Fibroblast of lung (primary cell): ENCODE data around the gene FAM131B. TPM values are rescaled to one million over a fixed set of nuclear protein-coding genes. Genes with fewer than 3 reads are reported as not detected.
A peak's percentile ranks its signal among the peaks of the same experiment; 100 is the strongest.

ENCODE experiments used
- DNase-seq, 2 donors: peaks; one replicate each; pipeline versions ENCODE4 v3.0.0 to v3.0.0-alpha.2; 2010; ENCODE audit warnings: low read depth in 2 of 2
- H2AFZ ChIP-seq: 2 replicates; pipeline ENCODE4 v1.5.1; 2012; ENCODE audit warnings: low read length, control low read depth, inconsistent platforms
- H3K27ac ChIP-seq: 2 replicates; pipeline ENCODE4 v1.5.1; 2011; ENCODE audit warnings: low read length, control low read depth; ENCODE audit not compliant: insufficient read depth
- H3K27me3 ChIP-seq: 2 replicates; pipeline ENCODE4 v1.5.1; 2011; ENCODE audit warnings: mild to moderate bottlenecking, low read length; ENCODE audit not compliant: control insufficient read depth, insufficient read depth
- H3K36me3 ChIP-seq: 2 replicates; pipeline ENCODE4 v1.5.1; 2011; ENCODE audit warnings: low read length; ENCODE audit not compliant: control insufficient read depth, insufficient read depth
- H3K4me1 ChIP-seq: 2 replicates; pipeline ENCODE4 v1.5.1; 2011; ENCODE audit warnings: low read length; ENCODE audit not compliant: control insufficient read depth, insufficient read depth; ENCODE audit errors: extremely low read depth
- H3K4me2 ChIP-seq: 2 replicates; pipeline ENCODE4 v1.5.1; 2011; ENCODE audit warnings: low read length, control low read depth; ENCODE audit not compliant: insufficient read depth; ENCODE audit errors: extremely low read depth
- H3K4me3 ChIP-seq, 4 experiments: fragments of 200-600 bp in 1 of 4; sonication (generic) in 1 of 4; replicated peaks in 1 of 4; 2 replicates each; pipeline ENCODE4 v1.5.1; 2011 to 2016; ENCODE audit warnings: low read length in 4 of 4, low read depth in 3 of 4, mild to moderate bottlenecking in 3 of 4, control low read depth in 2 of 4, inconsistent platforms in 1 of 4, mixed read lengths in 1 of 4; ENCODE audit not compliant: insufficient read depth in 1 of 4; ENCODE audit errors: control extremely low read depth in 1 of 4
- H3K79me2 ChIP-seq: 2 replicates; pipeline ENCODE4 v1.5.1; 2012; ENCODE audit warnings: mild to moderate bottlenecking, low read length, inconsistent platforms; ENCODE audit not compliant: control insufficient read depth, insufficient read depth
- H3K9ac ChIP-seq: 2 replicates; pipeline ENCODE4 v1.5.1; 2011; ENCODE audit warnings: mild to moderate bottlenecking, low read length, control low read depth; ENCODE audit not compliant: insufficient read depth
- H3K9me3 ChIP-seq: 2 replicates; pipeline ENCODE4 v1.5.1; 2012; ENCODE audit warnings: low read depth, low read length; ENCODE audit not compliant: control insufficient read depth, insufficient read depth
- H4K20me1 ChIP-seq: 2 replicates; pipeline ENCODE4 v1.5.1; 2011; ENCODE audit warnings: low read length; ENCODE audit not compliant: control insufficient read depth, insufficient read depth; ENCODE audit errors: extremely low read depth
- CTCF ChIP-seq, 2 donors: IDR thresholded peaks in 1 of 2; conservative IDR thresholded peaks in 1 of 2; 1 replicate in 1 of 2; 2 replicates in 1 of 2; pipeline ENCODE4 v1.5.1; 2011 to 2012; ENCODE audit warnings: low read length in 2 of 2, control low read depth in 1 of 2, inconsistent platforms in 1 of 2, low read depth in 1 of 2, mild to moderate bottlenecking in 1 of 2
- EZH2 ChIP-seq: IDR thresholded peaks from 2 replicates; pipeline ENCODE4 v1.5.1; 2012; ENCODE audit warnings: low read length, control low read depth, mild to moderate bottlenecking; ENCODE audit errors: missing control alignments
- polyA plus RNA-seq, 2 donors: library from polyadenylated mRNA; depleted of rRNA in 1 of 2; stranded (reverse) in 1 of 2; unstranded in 1 of 2; fragments of >200 nt; gene quantifications; 2 replicates each; pipeline ENCODE4 v1.2.1, GENCODE V29; 2011 to 2012; ENCODE audit warnings: missing spikeins in 1 of 2
- total RNA-seq: library from RNA; depleted of rRNA; stranded (reverse); fragments of >200 nt; gene quantifications from 2 replicates; pipeline ENCODE4 v1.2.1, GENCODE V29; 2014

Gene FAM131B
- total and polyA plus RNA-seq, 2 donors (not counting 1 experiment from before 2014, with no cell fraction given), result 2.0 to 3.8 TPM

DNA sequence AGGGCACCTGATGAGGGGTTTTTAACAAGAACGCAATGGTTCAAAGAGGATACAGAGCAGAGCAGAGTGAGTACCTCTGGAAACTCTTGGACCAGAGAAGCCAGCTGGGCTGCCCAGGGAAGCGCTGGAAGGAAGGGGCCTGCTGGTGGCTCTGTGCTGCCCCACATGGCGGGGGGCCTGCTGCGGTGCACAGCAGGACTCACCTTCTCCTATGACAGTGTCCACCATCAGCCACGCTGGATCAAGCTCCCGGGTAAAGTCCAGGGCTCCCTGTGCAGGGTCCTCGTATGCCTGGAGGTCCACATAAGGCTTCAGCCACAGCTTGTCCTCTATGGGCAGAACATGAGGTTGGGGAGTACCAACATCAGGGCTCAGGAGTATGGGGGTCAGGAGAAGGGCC is 33.7 kb upstream of the FAM131B start:
- DNase-seq, result no peak
- no peaks in the 10 kb centered on the region for H3K27me3 ChIP-seq
- no peak for TF ChIP-seq EZH2
- no peak for TF ChIP-seq CTCF (conservative IDR thresholded peaks at IDR 0.05 in 1 of 2, IDR thresholded peaks at IDR 0.05 in 1 of 2; ENCODE audit: low read depth in 1 of 2, low read length in 2 of 2)
- H3K4me1 ChIP-seq, result peaks cover 16% of the 10 kb centered on the region
- H3K4me3 ChIP-seq, result no peak overlapping the region
- H3K36me3 ChIP-seq, result peaks cover 12% of the 10 kb centered on the region
- no peak overlapping the region for H3K9ac ChIP-seq
- H3K9me3 ChIP-seq, result no peaks in the 10 kb centered on the region
- no peaks in the 10 kb centered on the region for H3K79me2 ChIP-seq
- no peak overlapping the region for H3K27ac ChIP-seq
- H4K20me1 ChIP-seq, result peaks cover 2% of the 10 kb centered on the region
- no peak overlapping the region for H3K4me2 ChIP-seq
- no peak overlapping the region for H2AFZ ChIP-seq

DNA sequence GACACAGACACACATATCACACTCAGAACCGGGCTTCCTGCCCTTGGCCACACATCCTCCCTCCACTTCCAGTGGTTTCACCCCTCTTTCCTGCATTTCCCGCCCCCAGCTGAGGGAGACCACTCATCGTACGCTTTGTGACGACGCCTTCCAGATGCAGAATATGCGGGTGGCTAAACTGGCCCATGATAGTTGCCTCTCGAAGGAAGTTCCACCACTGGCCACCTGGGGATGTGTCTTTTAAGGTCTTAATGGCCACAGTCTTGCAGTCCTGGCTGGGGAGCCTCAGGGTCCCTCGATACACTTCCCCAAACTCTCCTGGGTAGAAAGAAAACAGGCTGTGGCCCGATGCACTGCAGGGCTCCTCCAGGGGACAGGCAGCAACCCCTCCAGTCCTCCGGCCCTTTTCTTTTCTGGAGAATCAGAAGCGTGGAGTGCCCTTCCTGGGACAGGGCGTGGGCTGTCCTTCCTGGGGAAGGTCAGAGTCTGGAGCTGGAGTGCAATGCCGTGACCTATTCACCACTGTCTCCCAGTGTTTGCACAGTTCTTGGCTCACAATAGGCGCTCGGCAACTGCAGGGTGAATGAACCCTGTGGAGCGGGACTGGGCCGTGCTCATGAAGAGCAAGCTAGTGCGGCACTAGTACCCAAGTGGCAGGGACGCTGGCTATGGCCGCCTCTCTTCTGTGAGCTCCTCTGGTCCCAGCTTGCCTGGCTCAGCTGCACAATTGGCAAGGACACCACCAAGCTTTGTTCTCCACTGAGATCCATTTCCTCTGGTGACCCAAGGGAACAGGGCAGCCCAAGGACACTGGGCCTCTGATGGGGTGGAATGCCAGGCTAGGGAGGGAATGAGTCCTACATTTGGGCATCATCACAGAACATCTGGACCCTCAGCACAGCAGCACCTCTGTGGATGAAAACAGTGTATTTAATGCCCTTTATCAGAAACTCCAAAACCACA is 33.0 kb upstream of the FAM131B start:
- Histone ChIP-seq H3K4me3 (no peak overlapping the region), H3K27ac (no peak overlapping the region), H3K9ac (no peak overlapping the region), H2AFZ (no peak overlapping the region), H3K36me3 (peaks cover 17% of the 10 kb centered on the region), H3K4me2 (no peak overlapping the region), H3K79me2 (no peaks in the 10 kb centered on the region), H3K9me3 (no peaks in the 10 kb centered on the region), H3K27me3 (no peaks in the 10 kb centered on the region), H4K20me1 (peaks cover 3% of the 10 kb centered on the region), H3K4me1 (peaks cover 21% of the 10 kb centered on the region)
- no peak for TF ChIP-seq CTCF (conservative IDR thresholded peaks at IDR 0.05 in 1 of 2, IDR thresholded peaks at IDR 0.05 in 1 of 2; ENCODE audit: low read depth in 1 of 2, low read length in 2 of 2)
- no peak for TF ChIP-seq EZH2
- DNase-seq, result peak in 1 of 2 donors; percentile 34

DNA sequence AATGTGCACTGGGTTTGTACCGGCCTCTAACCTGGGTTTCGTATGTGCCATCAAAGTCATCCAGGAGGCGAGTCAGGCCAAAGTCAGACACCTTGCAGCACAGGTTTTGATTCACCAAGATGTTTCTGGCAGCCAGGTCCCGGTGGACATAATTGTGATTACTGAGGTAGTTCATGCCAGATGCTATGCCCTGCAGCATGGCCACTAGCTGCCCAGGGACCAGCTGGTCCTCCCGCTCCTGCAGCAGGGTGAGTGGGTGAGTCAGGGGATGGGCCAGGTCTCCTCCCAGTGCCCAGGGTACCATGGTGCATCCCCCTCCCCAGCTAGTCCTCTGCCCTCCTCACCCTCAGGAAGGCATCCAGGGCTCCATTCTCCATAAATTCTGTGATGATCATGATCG is 32.3 kb upstream of the FAM131B start:
- DNase-seq, result no peak
- Histone ChIP-seq H3K79me2 (peaks cover 1% of the 10 kb centered on the region), H2AFZ (no peak overlapping the region), H3K4me2 (no peak overlapping the region), H3K9me3 (no peaks in the 10 kb centered on the region), H3K4me3 (no peak overlapping the region), H3K9ac (no peak overlapping the region), H3K27ac (no peak overlapping the region), H3K27me3 (no peaks in the 10 kb centered on the region), H3K36me3 (peaks cover 24% of the 10 kb centered on the region), H4K20me1 (peaks cover 3% of the 10 kb centered on the region), H3K4me1 (peaks cover 28% of the 10 kb centered on the region)
- TF ChIP-seq EZH2 (no peak), CTCF (conservative IDR thresholded peaks at IDR 0.05 in 1 of 2, IDR thresholded peaks at IDR 0.05 in 1 of 2; ENCODE audit: low read depth in 1 of 2, low read length in 2 of 2) (no peak)
